T-helper 2 cell treated with Interferon-gamma antibody and Interleukin-4, amounts not matched to agents 5 μg/mL and 100 μg/mL, for 36 hours (primary cell): Measurements from ENCODE around the gene LILRB5.
"Not testable (repeated sequence)": the region's sequence is repeated elsewhere in the genome, so short reads cannot be mapped to it uniquely, and the experiment has no call there.

Experiments used
- DNase-seq: peaks from one replicate; pipeline ENCODE4 v3.0.0; 2021; ENCODE audit warnings: low spot score
- H3K27ac Mint-ChIP-seq: one replicate; pipeline ENCODE4 v1.8.0; 2021; ENCODE audit warnings: mild to moderate bottlenecking, mixed read lengths
- H3K27me3 Mint-ChIP-seq: one replicate; pipeline ENCODE4 v1.8.0; 2021; ENCODE audit warnings: low read depth, mixed read lengths
- H3K36me3 Mint-ChIP-seq: one replicate; pipeline ENCODE4 v1.8.0; 2021; ENCODE audit warnings: low read depth, mixed read lengths
- H3K4me1 Mint-ChIP-seq: one replicate; pipeline ENCODE4 v1.8.0; 2021; ENCODE audit warnings: low read depth, mixed read lengths
- H3K4me3 Mint-ChIP-seq: one replicate; pipeline ENCODE4 v1.8.0; 2022; ENCODE audit warnings: mild to moderate bottlenecking, moderate library complexity, mixed read lengths
- H3K9me3 Mint-ChIP-seq: one replicate; pipeline ENCODE4 v1.8.0; 2021; ENCODE audit warnings: mixed read lengths

The LILRB5 gene

GRCh38 chr19:54281007-54281728, 24.1 kb upstream of the LILRB5 start, which contains the start of gene LILRB2:
Gene LILRB2 (minus strand): TSS chr19:54281110. CDS start chr19:54280496, 614 bp downstream.
- no peak for DNase-seq
- no peak within 1 kb of the TSS for H3K27ac Mint-ChIP-seq
- H3K9me3 Mint-ChIP-seq: no peaks in the 10 kb centered on the region
- peaks cover 5% of the 10 kb centered on the region for H3K4me1 Mint-ChIP-seq
- no peak within 1 kb of the TSS for H3K4me3 Mint-ChIP-seq
- peaks cover 29% of the 10 kb centered on the region for H3K27me3 Mint-ChIP-seq
- no peaks in the 10 kb centered on the region for H3K36me3 Mint-ChIP-seq

- H3K36me3 Mint-ChIP-seq, H3K27ac Mint-ChIP-seq, H3K4me1 Mint-ChIP-seq, H3K9me3 Mint-ChIP-seq, DNase-seq, H3K4me3 Mint-ChIP-seq: not testable (repeated sequence)
- peaks cover 29% of the 10 kb centered on the region for H3K27me3 Mint-ChIP-seq
Observed at GRCh38 chr19:54280441-54280840, 23.4 kb upstream of the LILRB5 start.

- H3K36me3 Mint-ChIP-seq, H3K27ac Mint-ChIP-seq, H3K4me3 Mint-ChIP-seq, H3K4me1 Mint-ChIP-seq, DNase-seq, H3K9me3 Mint-ChIP-seq: not testable (repeated sequence)
- peaks cover 29% of the 10 kb centered on the region for H3K27me3 Mint-ChIP-seq
Observed at GRCh38 chr19:54280025-54280424, 23.0 kb upstream of the LILRB5 start.

- Mint-ChIP-seq H3K36me3 (no peaks in the 10 kb centered on the region), H3K4me3 (no peak overlapping the region), H3K4me1 (peaks cover 5% of the 10 kb centered on the region), H3K27me3 (peaks cover 25% of the 10 kb centered on the region), H3K9me3 (no peaks in the 10 kb centered on the region), H3K27ac (no peak overlapping the region)
- DNase-seq: no peak
Observed at GRCh38 chr19:54279406-54279962, 22.4 kb upstream of the LILRB5 start.

- not testable (repeated sequence) for H3K4me3 Mint-ChIP-seq, H3K36me3 Mint-ChIP-seq, H3K27ac Mint-ChIP-seq, H3K9me3 Mint-ChIP-seq, H3K4me1 Mint-ChIP-seq, DNase-seq
- peaks cover 23% of the 10 kb centered on the region for H3K27me3 Mint-ChIP-seq
Observed at GRCh38 chr19:54278571-54279195, 21.6 kb upstream of the LILRB5 start.

- not testable (repeated sequence) for H3K4me3 Mint-ChIP-seq, H3K4me1 Mint-ChIP-seq, DNase-seq, H3K27ac Mint-ChIP-seq, H3K9me3 Mint-ChIP-seq, H3K36me3 Mint-ChIP-seq
- H3K27me3 Mint-ChIP-seq: peaks cover 23% of the 10 kb centered on the region
Observed at GRCh38 chr19:54278056-54278455, 21.0 kb upstream of the LILRB5 start.

GRCh38 chr19:54277111-54277615, 20.1 kb upstream of the LILRB5 start:
- not testable (repeated sequence) for H3K36me3 Mint-ChIP-seq, DNase-seq, H3K4me1 Mint-ChIP-seq, H3K9me3 Mint-ChIP-seq, H3K27ac Mint-ChIP-seq, H3K4me3 Mint-ChIP-seq
- peaks cover 20% of the 10 kb centered on the region for H3K27me3 Mint-ChIP-seq

GRCh38 chr19:54275951-54276350, 18.9 kb upstream of the LILRB5 start:
- DNase-seq: no peak
- no peaks in the 10 kb centered on the region for H3K36me3 Mint-ChIP-seq
- H3K9me3 Mint-ChIP-seq: no peaks in the 10 kb centered on the region
- no peak overlapping the region for H3K27ac Mint-ChIP-seq
- H3K4me3 Mint-ChIP-seq: no peak overlapping the region
- H3K27me3 Mint-ChIP-seq: peaks cover 17% of the 10 kb centered on the region
- H3K4me1 Mint-ChIP-seq: no peaks in the 10 kb centered on the region

- peaks cover 12% of the 10 kb centered on the region for H3K27me3 Mint-ChIP-seq
- not testable (repeated sequence) for H3K4me1 Mint-ChIP-seq, H3K4me3 Mint-ChIP-seq
Observed at GRCh38 chr19:54274516-54274915, 17.4 kb upstream of the LILRB5 start.

GRCh38 chr19:54273821-54274220, 16.7 kb upstream of the LILRB5 start:
- no peaks in the 10 kb centered on the region for H3K9me3 Mint-ChIP-seq
- H3K4me3 Mint-ChIP-seq: no peak overlapping the region
- no peaks in the 10 kb centered on the region for H3K36me3 Mint-ChIP-seq
- H3K4me1 Mint-ChIP-seq: no peaks in the 10 kb centered on the region
- H3K27ac Mint-ChIP-seq: no peak overlapping the region
- no peak for DNase-seq
- H3K27me3 Mint-ChIP-seq: peaks cover 12% of the 10 kb centered on the region

More at GRCh38 chr19:54274516-54274915, 17.4 kb upstream of the LILRB5 start:
- H3K27ac Mint-ChIP-seq, H3K9me3 Mint-ChIP-seq, DNase-seq, H3K36me3 Mint-ChIP-seq: not testable (repeated sequence)

GRCh38 chr19:54272181-54272580, 15.1 kb upstream of the LILRB5 start:
- H3K4me3 Mint-ChIP-seq, H3K27ac Mint-ChIP-seq, DNase-seq, H3K4me1 Mint-ChIP-seq, H3K36me3 Mint-ChIP-seq, H3K9me3 Mint-ChIP-seq: not testable (repeated sequence)
- peaks cover 16% of the 10 kb centered on the region for H3K27me3 Mint-ChIP-seq

GRCh38 chr19:54271587-54271986, 14.5 kb upstream of the LILRB5 start:
- not testable (repeated sequence) for H3K36me3 Mint-ChIP-seq, H3K27ac Mint-ChIP-seq, H3K4me3 Mint-ChIP-seq, DNase-seq, H3K9me3 Mint-ChIP-seq, H3K4me1 Mint-ChIP-seq
- peaks cover 16% of the 10 kb centered on the region for H3K27me3 Mint-ChIP-seq

- Mint-ChIP-seq H3K36me3 (no peaks in the 10 kb centered on the region), H3K4me1 (no peaks in the 10 kb centered on the region), H3K27me3 (peaks cover 17% of the 10 kb centered on the region), H3K27ac (no peak overlapping the region), H3K9me3 (no peaks in the 10 kb centered on the region), H3K4me3 (no peak overlapping the region)
- DNase-seq: no peak
Observed at GRCh38 chr19:54271106-54271505, 14.0 kb upstream of the LILRB5 start.

GRCh38 chr19:54268936-54269335, 11.9 kb upstream of the LILRB5 start:
- Mint-ChIP-seq H3K4me3 (no peak overlapping the region), H3K4me1 (no peaks in the 10 kb centered on the region), H3K27me3 (peaks cover 22% of the 10 kb centered on the region), H3K36me3 (no peaks in the 10 kb centered on the region), H3K27ac (no peak overlapping the region), H3K9me3 (no peaks in the 10 kb centered on the region)
- DNase-seq: no peak
